ENCODE measurements around the gene MYO10. TPM values are rescaled to one million over a fixed set of nuclear protein-coding genes. Genes with fewer than 3 reads are reported as not detected.

The MYO10 gene
- total RNA-seq, 1 experiment from 2014 or later = 89.8 TPM

DNA sequence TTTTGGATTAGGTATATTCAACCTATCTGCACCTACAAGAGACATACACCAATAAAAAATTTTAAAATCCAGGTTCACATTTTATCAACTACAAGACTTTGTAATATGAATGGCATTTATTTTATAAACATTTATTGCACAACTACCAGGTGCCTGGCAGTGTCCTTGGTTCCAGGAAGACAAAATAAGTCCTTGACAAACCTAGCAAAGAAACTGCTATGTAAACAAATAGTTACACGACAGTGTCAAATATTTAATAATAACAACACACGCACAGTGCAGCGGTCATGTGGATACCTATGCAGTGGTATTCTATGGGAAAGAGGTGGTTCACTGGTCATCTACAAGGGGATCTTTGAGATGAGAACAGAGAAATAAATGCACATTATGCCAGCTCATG is 120.7 kb downstream of the MYO10 start (continued):
- TF ChIP-seq, protein P1, sequence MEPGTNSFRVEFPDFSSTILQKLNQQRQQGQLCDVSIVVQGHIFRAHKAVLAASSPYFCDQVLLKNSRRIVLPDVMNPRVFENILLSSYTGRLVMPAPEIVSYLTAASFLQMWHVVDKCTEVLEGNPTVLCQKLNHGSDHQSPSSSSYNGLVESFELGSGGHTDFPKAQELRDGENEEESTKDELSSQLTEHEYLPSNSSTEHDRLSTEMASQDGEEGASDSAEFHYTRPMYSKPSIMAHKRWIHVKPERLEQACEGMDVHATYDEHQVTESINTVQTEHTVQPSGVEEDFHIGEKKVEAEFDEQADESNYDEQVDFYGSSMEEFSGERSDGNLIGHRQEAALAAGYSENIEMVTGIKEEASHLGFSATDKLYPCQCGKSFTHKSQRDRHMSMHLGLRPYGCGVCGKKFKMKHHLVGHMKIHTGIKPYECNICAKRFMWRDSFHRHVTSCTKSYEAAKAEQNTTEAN (CRISPR knock-in tag; IDR thresholded peaks at IDR 0.05) = no peak
- TF ChIP-seq NR3C1 (CRISPR knock-in tag; conservative IDR thresholded peaks at IDR 0.05; ENCODE audit: low read depth) = no peak
- TF ChIP-seq, protein P2, sequence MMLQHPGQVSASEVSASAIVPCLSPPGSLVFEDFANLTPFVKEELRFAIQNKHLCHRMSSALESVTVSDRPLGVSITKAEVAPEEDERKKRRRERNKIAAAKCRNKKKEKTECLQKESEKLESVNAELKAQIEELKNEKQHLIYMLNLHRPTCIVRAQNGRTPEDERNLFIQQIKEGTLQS (CRISPR knock-in tag; conservative IDR thresholded peaks at IDR 0.05) = no peak
- no peak for TF ChIP-seq MXD4 (CRISPR knock-in tag; IDR thresholded peaks at IDR 0.05; ENCODE audit: borderline replicate concordance)
- TF ChIP-seq ETV6 (CRISPR knock-in tag; IDR thresholded peaks at IDR 0.05) = no peak
- TF ChIP-seq ATF1 (CRISPR knock-in tag; IDR thresholded peaks at IDR 0.05) = no peak
- TF ChIP-seq GABPB1 (CRISPR knock-in tag; IDR thresholded peaks at IDR 0.05) = no peak
- TF ChIP-seq TEAD1 (CRISPR knock-in tag; IDR thresholded peaks at IDR 0.05) = no peak
- no peak for TF ChIP-seq TP53 (CRISPR knock-in tag; IDR thresholded peaks at IDR 0.05)
- TF ChIP-seq, protein P3, sequence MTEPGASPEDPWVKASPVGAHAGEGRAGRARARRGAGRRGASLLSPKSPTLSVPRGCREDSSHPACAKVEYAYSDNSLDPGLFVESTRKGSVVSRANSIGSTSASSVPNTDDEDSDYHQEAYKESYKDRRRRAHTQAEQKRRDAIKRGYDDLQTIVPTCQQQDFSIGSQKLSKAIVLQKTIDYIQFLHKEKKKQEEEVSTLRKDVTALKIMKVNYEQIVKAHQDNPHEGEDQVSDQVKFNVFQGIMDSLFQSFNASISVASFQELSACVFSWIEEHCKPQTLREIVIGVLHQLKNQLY (CRISPR knock-in tag; IDR thresholded peaks at IDR 0.05) = no peak
- no peak for TF ChIP-seq ZNF121 (CRISPR knock-in tag; IDR thresholded peaks at IDR 0.05)
- TF ChIP-seq, protein P4, sequence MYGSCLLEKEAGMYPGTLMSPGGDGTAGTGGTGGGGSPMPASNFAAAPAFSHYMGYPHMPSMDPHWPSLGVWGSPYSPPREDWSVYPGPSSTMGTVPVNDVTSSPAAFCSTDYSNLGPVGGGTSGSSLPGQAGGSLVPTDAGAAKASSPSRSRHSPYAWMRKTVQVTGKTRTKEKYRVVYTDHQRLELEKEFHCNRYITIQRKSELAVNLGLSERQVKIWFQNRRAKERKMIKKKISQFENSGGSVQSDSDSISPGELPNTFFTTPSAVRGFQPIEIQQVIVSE (CRISPR knock-in tag; IDR thresholded peaks at IDR 0.05; ENCODE audit: borderline replicate concordance) = no peak

DNA sequence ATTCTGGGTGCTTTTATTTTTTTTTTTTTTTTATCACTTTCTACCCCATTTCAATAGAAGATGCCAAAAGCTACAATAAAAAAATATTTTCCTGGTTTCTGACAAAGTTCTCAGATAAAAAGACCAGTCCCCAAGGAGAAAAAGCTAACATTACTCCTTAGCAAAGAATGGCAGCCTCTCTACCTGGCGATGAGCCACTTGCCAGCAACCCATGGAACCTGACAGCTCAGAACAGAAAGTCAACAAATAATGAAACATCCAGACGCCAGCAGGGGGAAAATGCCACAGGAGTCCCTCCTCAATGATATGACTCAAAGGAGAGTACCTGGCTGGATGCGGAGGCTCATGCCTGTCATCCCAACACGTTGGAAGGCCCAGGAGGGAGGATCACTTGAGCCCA is 123.2 kb downstream of the MYO10 start:
- Mint-ChIP-seq H3K4me1 (peaks cover 5% of the 10 kb centered on the region), H3K9me3 (no peaks in the 10 kb centered on the region), H3K4me3 (no peak overlapping the region), H3K36me3 (peaks cover 9% of the 10 kb centered on the region), H3K27ac (no peak overlapping the region), H3K27me3 (ENCODE audit: low read depth) (no peaks in the 10 kb centered on the region)
- CTCF ChIA-PET = interaction anchor here (0.8 to 1.2 kb wide), 2 partner anchors 319 to 377 kb away, joined by 3 to 4 read pairs; no protein-coding TSS in a partner anchor
- POLR2A ChIA-PET = no interaction called here
- DNase-seq (ENCODE audit: low spot score) (no peak), ATAC-seq (peak; percentile 48)
- TF ChIP-seq FOXK1 (CRISPR knock-in tag; IDR thresholded peaks at IDR 0.05) (no peak), ZNF416 (CRISPR knock-in tag; IDR thresholded peaks at IDR 0.05) (no peak), CREM (CRISPR knock-in tag; IDR thresholded peaks at IDR 0.05) (no peak), TCF7 (CRISPR knock-in tag; IDR thresholded peaks at IDR 0.05; ENCODE audit: low read depth) (no peak), ZNF121 (CRISPR knock-in tag; IDR thresholded peaks at IDR 0.05) (no peak), TP53 (CRISPR knock-in tag; IDR thresholded peaks at IDR 0.05) (no peak), NFE2L1 (CRISPR knock-in tag; IDR thresholded peaks at IDR 0.05) (no peak), RORB (CRISPR knock-in tag; IDR thresholded peaks at IDR 0.05) (no peak)
- TF ChIP-seq, protein P5, sequence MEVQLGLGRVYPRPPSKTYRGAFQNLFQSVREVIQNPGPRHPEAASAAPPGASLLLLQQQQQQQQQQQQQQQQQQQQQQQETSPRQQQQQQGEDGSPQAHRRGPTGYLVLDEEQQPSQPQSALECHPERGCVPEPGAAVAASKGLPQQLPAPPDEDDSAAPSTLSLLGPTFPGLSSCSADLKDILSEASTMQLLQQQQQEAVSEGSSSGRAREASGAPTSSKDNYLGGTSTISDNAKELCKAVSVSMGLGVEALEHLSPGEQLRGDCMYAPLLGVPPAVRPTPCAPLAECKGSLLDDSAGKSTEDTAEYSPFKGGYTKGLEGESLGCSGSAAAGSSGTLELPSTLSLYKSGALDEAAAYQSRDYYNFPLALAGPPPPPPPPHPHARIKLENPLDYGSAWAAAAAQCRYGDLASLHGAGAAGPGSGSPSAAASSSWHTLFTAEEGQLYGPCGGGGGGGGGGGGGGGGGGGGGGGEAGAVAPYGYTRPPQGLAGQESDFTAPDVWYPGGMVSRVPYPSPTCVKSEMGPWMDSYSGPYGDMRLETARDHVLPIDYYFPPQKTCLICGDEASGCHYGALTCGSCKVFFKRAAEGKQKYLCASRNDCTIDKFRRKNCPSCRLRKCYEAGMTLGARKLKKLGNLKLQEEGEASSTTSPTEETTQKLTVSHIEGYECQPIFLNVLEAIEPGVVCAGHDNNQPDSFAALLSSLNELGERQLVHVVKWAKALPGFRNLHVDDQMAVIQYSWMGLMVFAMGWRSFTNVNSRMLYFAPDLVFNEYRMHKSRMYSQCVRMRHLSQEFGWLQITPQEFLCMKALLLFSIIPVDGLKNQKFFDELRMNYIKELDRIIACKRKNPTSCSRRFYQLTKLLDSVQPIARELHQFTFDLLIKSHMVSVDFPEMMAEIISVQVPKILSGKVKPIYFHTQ (CRISPR knock-in tag; IDR thresholded peaks at IDR 0.05) = no peak
- TF ChIP-seq, protein P6, sequence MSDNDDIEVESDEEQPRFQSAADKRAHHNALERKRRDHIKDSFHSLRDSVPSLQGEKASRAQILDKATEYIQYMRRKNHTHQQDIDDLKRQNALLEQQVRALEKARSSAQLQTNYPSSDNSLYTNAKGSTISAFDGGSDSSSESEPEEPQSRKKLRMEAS (CRISPR knock-in tag; IDR thresholded peaks at IDR 0.05) = no peak
- TF ChIP-seq, protein P7, sequence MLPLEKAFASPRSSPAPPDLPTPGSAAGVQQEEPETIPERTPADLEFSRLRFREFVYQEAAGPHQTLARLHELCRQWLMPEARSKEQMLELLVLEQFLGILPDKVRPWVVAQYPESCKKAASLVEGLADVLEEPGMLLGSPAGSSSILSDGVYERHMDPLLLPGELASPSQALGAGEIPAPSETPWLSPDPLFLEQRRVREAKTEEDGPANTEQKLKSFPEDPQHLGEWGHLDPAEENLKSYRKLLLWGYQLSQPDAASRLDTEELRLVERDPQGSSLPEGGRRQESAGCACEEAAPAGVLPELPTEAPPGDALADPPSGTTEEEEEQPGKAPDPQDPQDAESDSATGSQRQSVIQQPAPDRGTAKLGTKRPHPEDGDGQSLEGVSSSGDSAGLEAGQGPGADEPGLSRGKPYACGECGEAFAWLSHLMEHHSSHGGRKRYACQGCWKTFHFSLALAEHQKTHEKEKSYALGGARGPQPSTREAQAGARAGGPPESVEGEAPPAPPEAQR (CRISPR knock-in tag; IDR thresholded peaks at IDR 0.05) = no peak
- TF ChIP-seq, protein P8, sequence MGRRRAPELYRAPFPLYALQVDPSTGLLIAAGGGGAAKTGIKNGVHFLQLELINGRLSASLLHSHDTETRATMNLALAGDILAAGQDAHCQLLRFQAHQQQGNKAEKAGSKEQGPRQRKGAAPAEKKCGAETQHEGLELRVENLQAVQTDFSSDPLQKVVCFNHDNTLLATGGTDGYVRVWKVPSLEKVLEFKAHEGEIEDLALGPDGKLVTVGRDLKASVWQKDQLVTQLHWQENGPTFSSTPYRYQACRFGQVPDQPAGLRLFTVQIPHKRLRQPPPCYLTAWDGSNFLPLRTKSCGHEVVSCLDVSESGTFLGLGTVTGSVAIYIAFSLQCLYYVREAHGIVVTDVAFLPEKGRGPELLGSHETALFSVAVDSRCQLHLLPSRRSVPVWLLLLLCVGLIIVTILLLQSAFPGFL (CRISPR knock-in tag; IDR thresholded peaks at IDR 0.05; ENCODE audit: borderline replicate concordance) = no peak
- TF ChIP-seq, protein P9, sequence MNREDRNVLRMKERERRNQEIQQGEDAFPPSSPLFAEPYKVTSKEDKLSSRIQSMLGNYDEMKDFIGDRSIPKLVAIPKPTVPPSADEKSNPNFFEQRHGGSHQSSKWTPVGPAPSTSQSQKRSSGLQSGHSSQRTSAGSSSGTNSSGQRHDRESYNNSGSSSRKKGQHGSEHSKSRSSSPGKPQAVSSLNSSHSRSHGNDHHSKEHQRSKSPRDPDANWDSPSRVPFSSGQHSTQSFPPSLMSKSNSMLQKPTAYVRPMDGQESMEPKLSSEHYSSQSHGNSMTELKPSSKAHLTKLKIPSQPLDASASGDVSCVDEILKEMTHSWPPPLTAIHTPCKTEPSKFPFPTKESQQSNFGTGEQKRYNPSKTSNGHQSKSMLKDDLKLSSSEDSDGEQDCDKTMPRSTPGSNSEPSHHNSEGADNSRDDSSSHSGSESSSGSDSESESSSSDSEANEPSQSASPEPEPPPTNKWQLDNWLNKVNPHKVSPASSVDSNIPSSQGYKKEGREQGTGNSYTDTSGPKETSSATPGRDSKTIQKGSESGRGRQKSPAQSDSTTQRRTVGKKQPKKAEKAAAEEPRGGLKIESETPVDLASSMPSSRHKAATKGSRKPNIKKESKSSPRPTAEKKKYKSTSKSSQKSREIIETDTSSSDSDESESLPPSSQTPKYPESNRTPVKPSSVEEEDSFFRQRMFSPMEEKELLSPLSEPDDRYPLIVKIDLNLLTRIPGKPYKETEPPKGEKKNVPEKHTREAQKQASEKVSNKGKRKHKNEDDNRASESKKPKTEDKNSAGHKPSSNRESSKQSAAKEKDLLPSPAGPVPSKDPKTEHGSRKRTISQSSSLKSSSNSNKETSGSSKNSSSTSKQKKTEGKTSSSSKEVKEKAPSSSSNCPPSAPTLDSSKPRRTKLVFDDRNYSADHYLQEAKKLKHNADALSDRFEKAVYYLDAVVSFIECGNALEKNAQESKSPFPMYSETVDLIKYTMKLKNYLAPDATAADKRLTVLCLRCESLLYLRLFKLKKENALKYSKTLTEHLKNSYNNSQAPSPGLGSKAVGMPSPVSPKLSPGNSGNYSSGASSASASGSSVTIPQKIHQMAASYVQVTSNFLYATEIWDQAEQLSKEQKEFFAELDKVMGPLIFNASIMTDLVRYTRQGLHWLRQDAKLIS (CRISPR knock-in tag; IDR thresholded peaks at IDR 0.05; ENCODE audit: borderline replicate concordance) = no peak
- TF ChIP-seq, protein P2 (CRISPR knock-in tag; conservative IDR thresholded peaks at IDR 0.05) = no peak
- TF ChIP-seq, protein P10, sequence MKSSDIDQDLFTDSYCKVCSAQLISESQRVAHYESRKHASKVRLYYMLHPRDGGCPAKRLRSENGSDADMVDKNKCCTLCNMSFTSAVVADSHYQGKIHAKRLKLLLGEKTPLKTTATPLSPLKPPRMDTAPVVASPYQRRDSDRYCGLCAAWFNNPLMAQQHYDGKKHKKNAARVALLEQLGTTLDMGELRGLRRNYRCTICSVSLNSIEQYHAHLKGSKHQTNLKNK (CRISPR knock-in tag; IDR thresholded peaks at IDR 0.05) = no peak
